GM21717 (cell line): ENCODE measurements around the gene NUP214.
"Not testable (repeated sequence)": the region's sequence is repeated elsewhere in the genome, so short reads cannot be mapped to it uniquely, and the experiment has no call there.

Experiments
- ATAC-seq: cut with Tn5 transposase; IDR thresholded peaks from one replicate; pipeline ENCODE4 v1.9.1; 2021; ENCODE audit warnings: mild to moderate bottlenecking, moderate library complexity; ENCODE audit not compliant: unreplicated experiment

NUP214 gene

DNA sequence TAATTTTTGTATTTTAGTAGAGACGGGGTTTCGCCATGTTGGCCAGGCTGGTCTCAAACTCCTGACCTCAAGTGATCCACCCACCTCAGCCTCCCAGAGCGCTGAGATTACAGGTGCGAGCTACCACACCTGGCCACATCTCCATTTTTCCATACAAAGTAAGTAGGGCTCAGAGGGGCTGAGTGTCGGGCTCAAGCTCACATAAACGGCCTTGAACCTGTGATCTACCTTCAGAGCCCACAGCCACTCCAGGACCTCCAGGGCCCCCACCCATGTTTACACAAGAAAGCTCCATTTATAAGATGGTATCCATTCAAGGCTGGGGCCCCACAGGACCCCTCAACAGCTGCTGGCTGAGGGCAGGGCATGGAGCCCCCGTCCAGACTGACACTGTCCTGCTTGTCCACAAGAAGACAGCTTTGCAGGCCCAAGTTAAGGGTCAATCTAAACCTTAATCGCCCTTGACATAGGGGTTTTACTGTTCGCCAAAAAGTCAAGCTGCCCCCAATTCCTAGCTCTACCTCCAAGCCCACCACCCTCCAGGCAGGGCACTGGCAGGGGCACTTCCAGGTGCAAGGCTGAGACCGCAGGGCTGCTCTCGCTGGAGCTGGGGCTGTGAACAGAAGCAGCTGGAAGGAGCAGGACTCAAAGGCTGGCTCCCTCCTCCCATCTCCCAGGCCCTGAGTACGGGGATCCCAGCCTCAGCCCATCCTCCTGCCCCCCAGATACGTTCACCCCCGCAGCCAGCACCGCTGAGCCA is 132.1 kb downstream of the NUP214 start:
- no peak for ATAC-seq

DNA sequence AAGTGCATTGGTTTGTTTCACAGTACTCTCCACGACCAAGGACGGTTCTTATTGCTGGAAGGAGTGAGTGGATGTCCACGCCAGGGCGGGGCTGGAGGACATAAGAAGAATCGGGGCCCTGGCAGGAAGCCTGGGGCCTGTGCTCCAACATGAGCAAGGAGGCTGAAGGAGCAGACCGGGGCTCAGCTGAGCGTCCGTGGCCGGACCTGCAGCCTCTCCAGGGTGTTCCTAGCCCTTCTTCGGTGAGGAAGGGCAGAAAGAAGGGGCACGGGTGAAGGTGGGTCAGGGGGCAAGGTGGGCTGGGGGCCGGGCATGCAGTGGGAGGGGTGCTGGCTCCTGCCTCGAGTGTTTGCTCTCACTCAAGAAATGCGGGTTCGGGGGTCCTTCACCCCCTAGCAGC is 132.8 kb downstream of the NUP214 start:
- ATAC-seq, result no peak

- ATAC-seq, result no peak
These were observed 133.5 kb downstream of the NUP214 start for GRCh38 chr9:131258698-131259431.

- no peak for ATAC-seq
These were observed 134.1 kb downstream of the NUP214 start for GRCh38 chr9:131259432-131259898.

DNA sequence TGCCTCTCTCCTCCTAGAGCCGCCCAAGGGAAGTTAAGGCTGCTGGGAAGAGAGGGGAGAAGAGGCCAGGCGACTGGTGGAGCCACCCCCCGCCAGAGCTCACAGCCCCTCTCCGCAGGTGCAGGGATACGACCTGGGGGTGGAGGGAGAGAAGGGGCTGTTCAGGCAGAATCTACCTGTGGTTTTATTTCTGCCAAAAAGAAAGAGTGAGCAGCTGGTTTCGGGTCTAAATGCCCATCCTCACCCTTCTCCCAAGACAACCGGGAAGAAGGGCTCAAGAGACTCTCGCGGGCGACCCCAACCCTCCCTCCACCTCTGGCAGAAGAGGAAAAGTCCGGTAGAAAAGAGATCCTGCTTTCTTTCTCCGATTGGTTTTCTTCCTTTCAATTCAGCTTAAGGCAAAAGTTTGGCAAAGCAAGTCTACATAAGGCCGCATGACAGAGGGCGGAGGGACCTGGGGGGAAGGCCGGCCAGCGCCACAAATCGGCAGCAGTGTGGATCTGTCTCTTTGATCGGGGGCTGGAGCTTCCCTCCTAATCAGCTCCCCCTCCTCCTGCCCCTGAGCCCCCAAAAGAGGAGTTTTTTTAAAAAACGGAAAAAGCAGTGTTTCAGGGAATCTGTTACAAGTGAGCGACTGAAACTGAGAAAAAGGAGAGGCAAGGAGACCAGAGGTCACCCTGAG is 134.7 kb downstream of the NUP214 start:
- no peak for ATAC-seq

DNA sequence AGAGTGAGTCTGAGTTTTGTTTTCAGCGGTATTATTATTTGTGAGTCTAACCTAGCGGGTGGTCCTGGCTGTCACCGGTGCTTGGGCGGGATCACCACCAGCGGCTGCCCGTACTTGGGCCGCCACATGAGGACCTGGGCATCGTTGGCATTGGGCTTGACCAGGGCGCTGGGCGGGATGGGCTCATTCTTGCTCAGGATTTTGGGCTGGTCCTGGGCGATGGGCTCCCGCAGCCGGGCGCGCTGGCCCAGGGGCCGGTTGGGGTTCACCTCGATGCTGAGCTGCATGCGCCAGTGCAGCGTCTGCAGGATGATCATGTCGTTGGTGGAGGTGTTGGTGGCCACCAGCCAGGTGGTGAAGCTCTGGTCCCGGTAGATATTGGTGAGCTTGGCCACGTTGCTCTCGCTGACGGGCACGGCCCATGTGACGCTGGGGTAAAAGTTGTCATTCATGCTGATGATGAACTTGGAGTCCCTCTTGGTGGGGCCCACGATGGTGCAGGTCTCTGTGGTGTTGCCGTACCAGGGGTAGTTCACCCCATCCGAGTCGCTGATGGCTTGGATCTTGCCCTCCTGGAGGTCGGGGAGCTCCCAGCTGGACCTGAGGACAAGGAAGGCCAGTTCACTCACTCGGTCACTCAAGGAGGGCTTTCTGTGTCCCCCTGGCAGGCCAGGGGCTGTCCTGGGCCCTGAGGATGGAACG is 135.5 kb downstream of the NUP214 start:
- no peak for ATAC-seq

GRCh38 chr9:131262327-131263032 is 137.1 kb downstream of the NUP214 start:
- ATAC-seq, result no peak

GRCh38 chr9:131263033-131263343 is 137.6 kb downstream of the NUP214 start:
- ATAC-seq, result not testable (repeated sequence)

DNA sequence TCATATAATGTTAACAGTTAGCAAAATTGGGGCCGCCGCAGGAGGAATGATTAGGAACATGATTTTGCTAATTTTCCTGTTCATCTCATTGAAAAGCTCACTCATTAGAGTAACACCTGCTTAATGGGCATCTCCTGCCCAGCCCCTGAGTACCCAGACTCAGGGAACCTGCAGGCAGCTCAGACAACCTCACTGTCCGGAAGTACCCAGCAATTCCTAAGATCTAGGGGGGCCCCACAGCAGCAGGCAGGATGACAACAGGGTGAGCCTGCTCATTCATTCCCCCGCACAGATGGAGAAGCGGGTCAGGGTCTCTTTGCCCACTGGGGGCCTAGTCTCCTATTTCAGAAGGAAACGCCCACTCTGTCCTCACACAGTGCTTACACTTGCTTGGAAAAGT is 138.3 kb downstream of the NUP214 start:
- ATAC-seq, result no peak

DNA sequence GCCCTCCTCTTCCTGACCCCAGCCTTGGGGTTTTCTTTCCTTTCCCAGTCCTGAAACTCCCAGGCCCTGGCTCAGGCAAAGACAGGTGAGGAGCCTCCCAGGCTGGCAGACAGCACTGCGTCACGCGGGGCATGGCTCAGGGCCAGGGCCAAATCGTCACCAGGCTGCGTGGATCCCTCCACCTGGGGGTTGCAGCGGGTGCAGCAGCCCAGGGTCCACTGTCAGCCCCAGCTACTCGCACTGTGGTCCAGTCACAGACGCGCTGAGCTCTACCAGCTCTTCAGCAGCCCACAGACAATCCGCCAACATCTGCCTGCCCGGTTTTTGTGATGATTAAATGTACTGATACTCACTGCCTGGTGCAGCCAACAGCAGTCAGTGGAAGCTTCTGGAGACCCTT is 138.8 kb downstream of the NUP214 start:
- no peak for ATAC-seq

DNA sequence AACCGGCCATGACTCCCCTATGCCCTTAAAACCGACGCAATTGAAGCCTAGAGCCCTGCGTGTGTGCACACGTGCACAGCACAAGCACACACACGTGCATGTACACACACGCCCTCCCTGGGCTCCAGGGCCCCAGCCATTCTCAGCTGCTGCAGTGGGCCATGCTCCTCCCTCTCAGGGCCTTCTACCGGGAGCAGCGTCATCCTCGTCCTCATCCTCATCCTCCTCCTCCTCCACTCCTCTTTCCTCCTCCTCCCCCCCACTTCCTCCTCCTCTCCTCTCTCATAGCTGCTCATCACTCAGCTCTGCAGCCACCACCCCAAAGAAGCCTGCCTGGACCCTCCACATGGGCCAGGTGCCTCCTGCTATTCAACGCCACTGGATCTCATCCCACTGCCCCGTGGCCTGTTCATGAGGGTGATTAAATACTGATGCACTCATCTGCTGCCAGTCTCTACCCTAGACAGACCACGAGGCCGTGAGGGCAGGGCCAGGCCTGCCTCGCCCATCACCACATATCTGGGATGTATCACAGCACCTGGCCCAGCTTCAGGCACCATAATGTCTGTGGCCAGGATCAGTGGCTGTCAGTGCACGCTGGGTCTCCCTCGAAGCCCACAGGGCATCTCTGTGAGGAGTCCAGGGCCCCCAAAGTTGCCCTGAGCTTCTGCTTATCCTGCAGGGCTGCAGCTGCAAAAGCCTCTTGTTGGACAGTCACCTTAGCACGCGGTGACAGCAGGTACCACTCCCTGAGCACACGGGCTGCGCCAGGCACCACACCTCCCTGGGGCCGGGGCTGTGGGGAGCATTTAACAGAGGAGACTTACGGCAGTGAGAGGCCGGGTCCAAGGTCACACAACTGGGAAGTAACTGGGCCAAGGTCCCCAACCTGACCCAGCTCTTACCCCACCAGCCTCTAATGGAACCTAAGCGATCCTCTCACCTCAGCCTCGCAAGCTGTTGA is 141.2 kb downstream of the NUP214 start:
- ATAC-seq, result no peak

DNA sequence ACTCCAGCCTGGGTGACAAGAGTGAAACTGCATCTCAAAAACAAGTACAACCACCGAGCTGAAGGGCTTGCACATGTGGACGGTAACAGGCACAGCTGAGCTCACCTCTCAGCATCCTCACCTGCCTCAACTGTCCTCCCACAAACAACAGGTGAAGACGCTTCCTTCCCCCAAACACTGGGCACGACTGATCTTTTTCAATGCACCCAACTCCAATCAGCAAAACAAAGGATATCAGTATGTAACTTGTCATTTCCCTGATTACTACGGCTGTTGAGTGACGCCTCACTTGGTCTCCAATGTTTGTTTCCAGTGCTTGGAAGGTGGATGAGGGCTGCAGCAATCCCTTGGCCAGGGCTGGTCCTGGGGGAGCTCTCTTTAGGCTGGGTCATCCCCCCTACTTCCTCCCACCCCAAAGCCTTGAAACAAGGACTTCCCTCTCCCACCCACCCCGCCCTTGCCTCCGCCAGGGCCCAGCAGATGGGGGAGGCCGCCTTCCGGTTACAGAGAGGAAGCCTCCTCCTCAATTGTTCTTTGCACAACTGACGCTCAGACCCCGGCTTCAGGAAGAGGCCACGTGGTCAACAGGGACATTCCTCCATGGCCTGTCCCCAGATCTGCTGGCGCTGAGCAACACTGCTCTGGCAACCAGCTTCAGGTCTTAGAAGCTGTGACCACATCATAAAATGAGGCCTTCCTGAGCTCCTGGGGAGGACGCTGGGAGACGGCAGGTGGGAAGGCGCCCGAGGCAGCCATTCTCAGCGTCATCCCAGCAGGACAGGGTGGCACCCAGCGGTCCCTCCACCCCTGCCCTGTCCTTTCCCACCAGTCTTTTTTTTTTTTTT is 145.0 kb downstream of the NUP214 start:
- no peak for ATAC-seq

DNA sequence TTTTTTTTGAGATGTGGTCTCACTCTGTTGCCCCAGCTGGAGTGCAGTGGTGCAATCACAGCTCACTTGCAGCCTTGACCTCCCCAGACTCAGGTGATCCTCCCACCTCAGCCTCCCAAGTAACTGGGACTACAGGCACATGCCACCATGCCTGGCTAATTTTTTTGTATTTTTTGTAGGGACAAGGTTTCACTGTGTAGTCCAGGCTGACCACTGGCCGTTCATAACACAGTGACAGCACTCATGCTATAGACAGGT is 145.6 kb downstream of the NUP214 start:
- ATAC-seq, result not testable (repeated sequence)

DNA sequence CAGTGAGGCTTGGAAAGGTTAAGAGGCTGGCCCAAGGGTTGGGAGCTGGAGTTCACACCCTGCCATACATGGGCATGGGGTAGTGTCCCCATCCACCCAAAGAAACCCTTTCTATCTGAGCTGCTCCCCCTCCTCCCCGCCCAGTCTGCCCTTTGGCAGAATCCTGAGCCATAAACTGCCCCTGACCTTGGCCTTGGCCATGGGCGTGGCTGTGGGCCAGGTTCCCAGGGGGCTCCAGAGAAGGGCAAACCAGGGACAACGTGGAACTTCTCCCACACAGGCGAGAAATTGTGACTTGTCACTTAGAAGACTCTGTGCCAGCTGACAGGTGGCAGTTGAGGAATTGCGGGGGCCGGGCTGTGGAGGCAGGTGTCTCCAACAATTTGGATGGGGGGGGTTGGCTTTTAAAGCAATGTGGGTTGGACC is 146.1 kb downstream of the NUP214 start:
- no peak for ATAC-seq

DNA sequence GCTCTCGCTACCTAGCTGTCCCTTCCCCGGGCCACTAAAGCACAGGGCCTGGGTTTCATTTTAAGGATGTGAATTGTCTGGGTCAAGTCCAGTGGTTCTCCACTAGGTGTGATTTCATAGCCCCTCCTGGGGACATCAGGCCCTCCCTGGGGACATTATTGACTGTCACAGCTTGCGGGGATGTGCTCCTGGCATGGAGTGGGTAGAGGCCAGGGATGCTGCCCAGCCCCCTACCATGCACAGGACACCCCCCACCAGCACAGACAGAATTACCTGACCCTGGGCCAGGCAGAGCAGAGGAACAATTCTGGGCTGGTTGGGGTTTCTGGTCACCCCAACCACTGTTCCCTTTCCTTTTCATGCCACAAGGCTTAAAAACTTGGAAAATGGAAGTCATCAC is 146.8 kb downstream of the NUP214 start:
- ATAC-seq, result no peak

- ATAC-seq, result no peak
These were observed 147.9 kb downstream of the NUP214 start for GRCh38 chr9:131273146-131273855.

DNA sequence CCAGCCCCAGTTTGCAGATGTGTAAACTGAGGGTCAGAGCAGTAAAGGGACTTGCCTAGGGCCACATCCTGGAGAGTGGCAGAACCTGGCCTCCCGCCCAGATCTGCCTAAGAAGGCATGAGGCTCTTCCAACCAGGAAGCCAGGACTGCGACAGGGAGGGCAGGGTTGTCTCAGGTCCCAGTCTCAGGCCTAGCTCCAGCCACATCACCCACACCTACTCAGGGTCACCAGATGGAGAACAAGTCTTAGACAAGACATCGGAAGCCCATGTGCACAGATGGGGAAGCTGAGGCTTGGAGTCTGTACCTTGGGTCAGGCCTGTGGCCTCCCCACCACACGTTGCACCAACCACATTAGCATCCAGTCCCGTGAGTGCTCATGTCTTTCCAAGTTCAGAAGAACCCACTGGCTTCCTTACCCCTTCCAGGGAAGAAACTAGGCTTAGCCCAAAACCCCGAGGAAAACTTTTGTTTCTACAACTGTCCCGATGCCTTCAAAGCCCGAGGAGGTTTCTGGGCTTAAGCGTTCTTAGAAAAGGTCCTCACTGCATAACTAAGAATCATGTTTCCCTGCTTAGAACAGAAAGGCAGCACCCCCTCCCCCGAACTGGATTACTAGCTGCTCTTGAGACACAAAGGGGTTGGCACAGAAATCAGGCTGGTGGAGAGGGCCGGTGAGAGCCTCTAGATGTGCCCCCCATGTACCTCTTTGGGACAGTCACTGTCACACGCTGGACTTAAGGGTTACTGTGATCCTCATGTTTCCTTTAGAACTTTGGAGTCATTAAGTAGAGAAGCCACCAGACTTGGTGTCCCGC is 148.7 kb downstream of the NUP214 start:
- ATAC-seq, result no peak
